Upper lobe of right lung (tissue), 1 donor: ENCODE measurements around the gene MOV10L1. TPM values are rescaled to one million over a fixed set of nuclear protein-coding genes. Genes with fewer than 3 reads are reported as not detected.

Experiments used
- ATAC-seq: fragments of 200-7000 bp; cut with Tn5 transposase; one replicate; pipeline ENCODE4 v1.9.1; 2020; ENCODE audit warnings: mild to moderate bottlenecking, moderate library complexity
- DNase-seq: peaks from one replicate; pipeline ENCODE4 v3.0.0-alpha.2; 2020
- H3K27ac ChIP-seq: fragments of 200-600 bp; one replicate; pipeline ENCODE4 v1.8.0; 2022
- H3K27me3 ChIP-seq: fragments of 200-600 bp; one replicate; pipeline ENCODE4 v1.8.0; 2022; ENCODE audit warnings: mild to moderate bottlenecking
- H3K36me3 ChIP-seq: fragments of 200-600 bp; one replicate; pipeline ENCODE4 v1.8.0; 2022
- H3K4me1 ChIP-seq: fragments of 200-600 bp; one replicate; pipeline ENCODE4 v1.8.0; 2022
- H3K4me3 ChIP-seq: fragments of 200-600 bp; one replicate; pipeline ENCODE4 v1.8.0; 2022; ENCODE audit warnings: mild to moderate bottlenecking
- H3K9me3 ChIP-seq: fragments of 200-600 bp; one replicate; pipeline ENCODE4 v1.8.0; 2022
- intact Hi-C: fragments of 100-400 bp; cut with DNase I; formaldehyde crosslinking; loops from one replicate; pipeline ENCODE4 v1.11.0; 2022
- total RNA-seq: library from RNA; stranded (reverse); fragmentation: NEBNext Ultra II Directional; extraction: Animal tissue kit (Norgen Biotek cat#: 25700); gene quantifications from one replicate; pipeline ENCODE4 v1.2.1, GENCODE V29; 2021
- TF ChIP-seq, protein P1 (sequence below): fragments of 200-600 bp; IDR thresholded peaks from one replicate; pipeline ENCODE4 v1.8.0; 2022; ENCODE audit warnings: antibody characterized with exemption
- donor health status: DM: no; HTN: yes; CAD: no; lungs with severe emphysema.

Gene MOV10L1
- total RNA-seq, 1 donor from 2014 or later = 1.2 TPM

DNA sequence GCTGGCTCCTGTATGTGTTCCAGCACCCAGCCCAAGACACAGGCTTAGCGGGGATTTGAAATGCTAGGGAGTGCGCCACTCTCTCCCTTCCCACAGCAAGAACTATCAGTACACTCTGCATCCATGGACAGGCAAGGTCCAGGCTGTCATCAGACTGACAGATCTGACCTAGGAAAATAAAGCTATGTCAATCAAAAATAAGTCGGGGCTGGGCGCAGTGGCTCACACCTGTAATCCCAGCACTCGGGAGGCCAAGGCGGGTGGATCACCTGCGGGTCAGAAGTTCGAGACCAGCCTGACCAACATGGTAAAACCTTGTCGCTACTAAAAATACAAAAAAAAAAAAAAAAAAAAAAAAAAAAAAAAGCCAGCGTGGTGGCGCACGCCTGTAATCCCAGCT, 1.7 kb upstream of the MOV10L1 start:
- H3K9me3 ChIP-seq = no peaks in the 10 kb centered on the region
- no peak overlapping the region for H3K4me3 ChIP-seq
- TF ChIP-seq, protein P1, sequence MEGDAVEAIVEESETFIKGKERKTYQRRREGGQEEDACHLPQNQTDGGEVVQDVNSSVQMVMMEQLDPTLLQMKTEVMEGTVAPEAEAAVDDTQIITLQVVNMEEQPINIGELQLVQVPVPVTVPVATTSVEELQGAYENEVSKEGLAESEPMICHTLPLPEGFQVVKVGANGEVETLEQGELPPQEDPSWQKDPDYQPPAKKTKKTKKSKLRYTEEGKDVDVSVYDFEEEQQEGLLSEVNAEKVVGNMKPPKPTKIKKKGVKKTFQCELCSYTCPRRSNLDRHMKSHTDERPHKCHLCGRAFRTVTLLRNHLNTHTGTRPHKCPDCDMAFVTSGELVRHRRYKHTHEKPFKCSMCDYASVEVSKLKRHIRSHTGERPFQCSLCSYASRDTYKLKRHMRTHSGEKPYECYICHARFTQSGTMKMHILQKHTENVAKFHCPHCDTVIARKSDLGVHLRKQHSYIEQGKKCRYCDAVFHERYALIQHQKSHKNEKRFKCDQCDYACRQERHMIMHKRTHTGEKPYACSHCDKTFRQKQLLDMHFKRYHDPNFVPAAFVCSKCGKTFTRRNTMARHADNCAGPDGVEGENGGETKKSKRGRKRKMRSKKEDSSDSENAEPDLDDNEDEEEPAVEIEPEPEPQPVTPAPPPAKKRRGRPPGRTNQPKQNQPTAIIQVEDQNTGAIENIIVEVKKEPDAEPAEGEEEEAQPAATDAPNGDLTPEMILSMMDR = no peak
- peaks cover 8% of the 10 kb centered on the region for H3K27me3 ChIP-seq
- ATAC-seq (no peak), DNase-seq (no peak)
- no peaks in the 10 kb centered on the region for H3K36me3 ChIP-seq
- no peak overlapping the region for H3K27ac ChIP-seq
- intact Hi-C loops = no loop called here
- peaks cover 8% of the 10 kb centered on the region for H3K4me1 ChIP-seq

DNA sequence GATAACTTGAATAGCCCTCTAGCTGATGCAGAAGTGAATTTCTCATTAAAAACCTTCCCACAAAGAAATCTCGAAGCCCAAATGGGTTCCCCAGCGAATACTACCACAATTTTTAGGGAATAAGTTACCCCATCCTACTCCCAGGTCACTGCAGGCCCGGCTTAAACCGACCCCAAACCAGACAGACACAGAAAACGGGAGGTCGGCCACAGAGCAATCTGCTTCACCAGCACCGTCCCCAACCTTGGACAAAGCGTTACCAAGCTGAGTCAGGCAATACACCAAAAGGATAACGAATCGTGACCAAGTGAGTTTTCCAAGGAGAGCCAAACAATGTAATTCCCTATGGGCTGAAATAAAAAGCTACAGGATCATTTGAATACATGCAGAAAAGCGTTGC, 575 bp upstream of the MOV10L1 start:
- TF ChIP-seq, protein P1 = no peak

DNA sequence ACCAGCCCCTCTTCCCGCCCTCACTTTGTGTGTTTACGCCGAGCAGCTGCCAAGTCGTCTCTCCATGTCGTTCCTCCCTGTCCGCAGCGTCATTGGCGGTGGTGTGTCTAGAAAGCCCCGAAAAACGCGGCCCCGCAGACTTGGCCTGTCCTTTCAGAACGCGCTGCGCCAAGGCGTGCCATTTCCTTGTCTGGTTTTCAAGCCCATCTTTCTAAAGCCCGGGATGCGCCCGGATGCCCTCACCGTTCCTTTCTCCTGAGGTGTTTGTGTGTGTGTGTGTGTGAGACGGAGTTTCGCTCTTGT, 557 bp downstream of the MOV10L1 start:
- TF ChIP-seq, protein P1 = no peak
- Histone ChIP-seq H3K27me3 (peaks cover 8% of the 10 kb centered on the region), H3K4me1 (peaks cover 3% of the 10 kb centered on the region), H3K27ac (no peak overlapping the region), H3K36me3 (no peaks in the 10 kb centered on the region), H3K9me3 (no peaks in the 10 kb centered on the region), H3K4me3 (no peak overlapping the region)
- no peak for ATAC-seq
- intact Hi-C loops = no loop called here
- DNase-seq = no peak

More for the DNA sequence above, 575 bp upstream of the MOV10L1 start:
- DNase-seq (no peak), ATAC-seq (no peak)
- H3K4me1 ChIP-seq = peaks cover 8% of the 10 kb centered on the region
- peaks cover 8% of the 10 kb centered on the region for H3K27me3 ChIP-seq
- H3K27ac ChIP-seq = no peak overlapping the region
- H3K4me3 ChIP-seq = no peak overlapping the region
- no peaks in the 10 kb centered on the region for H3K36me3 ChIP-seq
- no peaks in the 10 kb centered on the region for H3K9me3 ChIP-seq
- intact Hi-C loops = no loop called here

- peaks cover 8% of the 10 kb centered on the region for H3K27me3 ChIP-seq
- no peak overlapping the region for H3K27ac ChIP-seq
- no peak overlapping the region for H3K4me3 ChIP-seq
- H3K36me3 ChIP-seq = no peaks in the 10 kb centered on the region
- TF ChIP-seq, protein P1 = no peak
- no peak for ATAC-seq
- no peaks in the 10 kb centered on the region for H3K9me3 ChIP-seq
- no peak for DNase-seq
- intact Hi-C loops = no loop called here
- no peaks in the 10 kb centered on the region for H3K4me1 ChIP-seq
Observed at GRCh38 chr22:50091092-50091768, 1.4 kb downstream of the MOV10L1 start.

- TF ChIP-seq, protein P1 = no peak
- H3K27ac ChIP-seq = no peak overlapping the region
- DNase-seq = no peak
Observed at GRCh38 chr22:50092342-50092741, 2.5 kb downstream of the MOV10L1 start.

GRCh38 chr22:50098052-50098451, 8.2 kb downstream of the MOV10L1 start:
- H3K27me3 ChIP-seq = no peaks in the 10 kb centered on the region
- no peaks in the 10 kb centered on the region for H3K36me3 ChIP-seq
- no peak overlapping the region for H3K27ac ChIP-seq
- TF ChIP-seq, protein P1 = no peak
- intact Hi-C loops = no loop called here
- H3K9me3 ChIP-seq = no peaks in the 10 kb centered on the region
- H3K4me1 ChIP-seq = no peaks in the 10 kb centered on the region
- no peak for ATAC-seq
- DNase-seq = no peak
- no peak overlapping the region for H3K4me3 ChIP-seq

More at GRCh38 chr22:50092342-50092741, 2.5 kb downstream of the MOV10L1 start:
- Histone ChIP-seq H3K4me3 (no peak overlapping the region), H3K9me3 (no peaks in the 10 kb centered on the region), H3K4me1 (no peaks in the 10 kb centered on the region), H3K27me3 (peaks cover 8% of the 10 kb centered on the region), H3K36me3 (no peaks in the 10 kb centered on the region)
- intact Hi-C loops = no loop called here
- no peak for ATAC-seq
